Measurements from ENCODE around the gene PSMB2.

- TF ChIP-seq ELF4 (IDR thresholded peaks at IDR 0.05) (no peak), FOXK2 (IDR thresholded peaks at IDR 0.05) (no peak), PKNOX1 (IDR thresholded peaks at IDR 0.05) (no peak), NFRKB (IDR thresholded peaks at IDR 0.05) (no peak), BHLHE40 (IDR thresholded peaks at IDR 0.05; ENCODE audit: borderline replicate concordance) (no peak)
These were observed 79.2 kb downstream of the PSMB2 start for GRCh38 chr1:35561972-35562680.

Measured in HEK293T (cell line).